Measurements from ENCODE around the gene MTCL1.

GRCh38 chr18:8797206-8797605 lies 91.8 kb downstream of the MTCL1 start:
- TF ChIP-seq CTCF (IDR thresholded peaks at IDR 0.05; ENCODE audit: control extremely low read depth in 1 of 3, insufficient read depth in 1 of 3, low read depth in 1 of 3, low read length in 3 of 3) (no peak), JUND (IDR thresholded peaks at IDR 0.05; ENCODE audit: low read length) (no peak), HDAC6 (IDR thresholded peaks at IDR 0.05; ENCODE audit: low read depth, low read length) (no peak), TAF1 (IDR thresholded peaks at IDR 0.05; ENCODE audit: low read depth, low read length) (no peak)
